OCI-LY7 (cell line): ENCODE data around the gene ECSIT. TPM values are rescaled to one million over a fixed set of nuclear protein-coding genes. Genes with fewer than 3 reads are reported as not detected.

Source experiments
- BruUV-seq: library from RNA; stranded (reverse); fragments of 400-500 nt; replicated peaks from 2 replicates; lab custom pipeline; 2021; lab: Mats Ljungman, UMichigan
- CTCF ChIA-PET: fragments of 300-600 bp; sonication (Branson Sonifier 250); formaldehyde crosslinking; loops from one replicate; lab custom pipeline; 2022; ENCODE audit warnings: antibody characterized with exemption; ENCODE audit not compliant: unreplicated experiment; lab: Charles Lee
- POLR2A ChIA-PET: fragments of 300-600 bp; sonication (Branson Sonifier 250); formaldehyde crosslinking; loops from one replicate; lab custom pipeline; 2022; ENCODE audit warnings: antibody characterized with exemption; lab: Charles Lee
- DNase-seq: peaks from one replicate; pipeline ENCODE4 v3.0.0-alpha.2; 2015; ENCODE audit warnings: low spot score
- H2AFZ ChIP-seq: fragments of 200-600 bp; sonication (generic), shearing (Covaris generic); 2 replicates; pipeline ENCODE4 v1.6.1; 2014; ENCODE audit warnings: mild to moderate bottlenecking, antibody characterized with exemption, low read length, moderate library complexity
- H3K27ac ChIP-seq: fragments of 200-600 bp; sonication (generic); 2 replicates; pipeline ENCODE4 v1.5.1; 2014; ENCODE audit warnings: mixed run types, low read depth, mild to moderate bottlenecking, moderate library complexity, low read length, inconsistent platforms; ENCODE audit not compliant: poor library complexity, severe bottlenecking
- H3K36me3 ChIP-seq: fragments of 200-600 bp; sonication (generic); 2 replicates; pipeline ENCODE4 v1.6.1; 2014; ENCODE audit warnings: mild to moderate bottlenecking, antibody characterized with exemption, low read length, moderate library complexity, mixed read lengths; ENCODE audit not compliant: insufficient read depth
- H3K4me1 ChIP-seq: fragments of 200-600 bp; sonication (generic); 2 replicates; pipeline ENCODE4 v1.5.1; 2014; ENCODE audit warnings: mild to moderate bottlenecking, low read length; ENCODE audit not compliant: insufficient read depth, poor library complexity, severe bottlenecking
- H3K4me2 ChIP-seq: fragments of 200-600 bp; sonication (generic); 2 replicates; pipeline ENCODE4 v1.6.1; 2014; ENCODE audit warnings: mild to moderate bottlenecking, low read length
- H3K4me3 ChIP-seq: fragments of 200-600 bp; sonication (generic); 2 replicates; pipeline ENCODE4 v1.5.1; 2014; ENCODE audit warnings: mild to moderate bottlenecking, low read depth, low read length; ENCODE audit not compliant: poor library complexity, severe bottlenecking
- H3K79me2 ChIP-seq: fragments of 200-600 bp; sonication (generic); 2 replicates; pipeline ENCODE4 v1.6.1; 2016; ENCODE audit warnings: low read depth, mild to moderate bottlenecking, low read length, moderate library complexity, mixed read lengths; ENCODE audit not compliant: insufficient read depth
- H3K9me2 ChIP-seq: fragments of 200-600 bp; sonication (generic); 2 replicates; pipeline ENCODE4 v1.6.1; 2016; ENCODE audit warnings: mild to moderate bottlenecking, low read length, mixed read lengths; ENCODE audit not compliant: insufficient read depth
- H3K9me3 ChIP-seq: fragments of 200-600 bp; sonication (generic); 2 replicates; pipeline ENCODE4 v1.6.1; 2014; ENCODE audit warnings: mild to moderate bottlenecking, mixed run types, low read length, mixed read lengths
- H4K20me1 ChIP-seq: fragments of 200-600 bp; sonication (generic); 2 replicates; pipeline ENCODE4 v1.6.1; 2014; ENCODE audit warnings: mild to moderate bottlenecking, antibody characterized with exemption, low read length, moderate library complexity, mixed read lengths; ENCODE audit not compliant: insufficient read depth
- CTCF ChIP-seq: fragments of 200-600 bp; sonication (generic); conservative IDR thresholded peaks from 2 replicates; pipeline ENCODE4 v1.5.1; 2014; ENCODE audit warnings: mild to moderate bottlenecking, antibody characterized with exemption, low read length, moderate library complexity, mixed read lengths
- EZH2phosphoT487 ChIP-seq: fragments of 200-600 bp; sonication (generic); IDR thresholded peaks from 2 replicates; pipeline ENCODE4 v1.6.1; 2018; ENCODE audit warnings: low read depth, borderline replicate concordance, mild to moderate bottlenecking, mixed run types, antibody characterized with exemption, low read length, moderate library complexity, mixed read lengths
- intact Hi-C: fragments of 100-400 bp; cut with micrococcal nuclease; formaldehyde crosslinking; loops from one replicate; pipeline ENCODE4 v1.10.0; 2022; ENCODE audit not compliant: unreplicated experiment
- total RNA-seq, 2 experiments: library from RNA; depleted of rRNA in 1 of 2; stranded (reverse); fragments of >200 nt in 1 of 2; shearing (Covaris generic) in 1 of 2; gene quantifications; 2 replicates each; pipeline ENCODE4 v1.2.3, GENCODE V29; 2014 to 2022

The ECSIT gene
- total RNA-seq, 2 experiments from 2014 or later, result 40.6 to 59.5 TPM

- CTCF ChIA-PET, result no interaction called here
- no TSS peak for BruUV-seq
- 0 out of 2 replicates have a peak, but pooled peaks have one; percentile 17 for TF ChIP-seq CTCF
- no peak for TF ChIP-seq EZH2phosphoT487
- H3K4me1 ChIP-seq, result peaks cover 41% of the 10 kb centered on the region
- DNase-seq, result peak; percentile 81
- H4K20me1 ChIP-seq, result no peaks in the 10 kb centered on the region
- no peak overlapping the region for H2AFZ ChIP-seq
- POLR2A ChIA-PET, result no interaction called here
- H3K79me2 ChIP-seq, result peaks cover 19% of the 10 kb centered on the region
- no peaks in the 10 kb centered on the region for H3K9me2 ChIP-seq
- intact Hi-C loops, result loop anchor here (5.0 kb wide), 1 partner anchor 34 kb away; no protein-coding TSS in a partner anchor
- H3K4me2 ChIP-seq, result peak overlapping the region; percentile 69
- no peaks in the 10 kb centered on the region for H3K9me3 ChIP-seq
- peaks cover 51% of the 10 kb centered on the region for H3K36me3 ChIP-seq
- H3K27ac ChIP-seq, result peak overlapping the region; percentile 67
- peak overlapping the region; percentile 38 for H3K4me3 ChIP-seq
Observed at GRCh38 chr19:11552666-11553372, 23.9 kb upstream of the ECSIT start.

- peaks cover 50% of the 10 kb centered on the region for H3K36me3 ChIP-seq
- no peaks in the 10 kb centered on the region for H3K9me3 ChIP-seq
- no peak overlapping the region for H3K4me3 ChIP-seq
- TF ChIP-seq CTCF (peak; percentile 74), EZH2phosphoT487 (no peak)
- peak; percentile 53 for DNase-seq
- intact Hi-C loops, result loop anchor here (5.0 kb wide), 1 partner anchor 36 kb away; no protein-coding TSS in a partner anchor
- H3K9me2 ChIP-seq, result no peaks in the 10 kb centered on the region
- POLR2A ChIA-PET, result no interaction called here
- no TSS peak for BruUV-seq
- CTCF ChIA-PET, result interaction anchor here (0.6 kb wide), 1 partner anchor 9 kb away, joined by 3 read pairs; no protein-coding TSS in a partner anchor
- peak overlapping the region; percentile 69; the same call in 1 of the 2 replicates for H3K4me2 ChIP-seq
- H3K79me2 ChIP-seq, result peaks cover 11% of the 10 kb centered on the region; the same call in 1 of the 2 replicates
- H2AFZ ChIP-seq, result no peak overlapping the region
- no peaks in the 10 kb centered on the region for H4K20me1 ChIP-seq
- H3K27ac ChIP-seq, result peak overlapping the region; percentile 67
- peaks cover 33% of the 10 kb centered on the region for H3K4me1 ChIP-seq
Observed at GRCh38 chr19:11551603-11552235, 22.8 kb upstream of the ECSIT start.
